GM12878 (cell line): ENCODE results near the gene MGME1. TPM values are rescaled to one million over a fixed set of nuclear protein-coding genes. Genes with fewer than 3 reads are reported as not detected.

Source experiments
- ATAC-seq: fragments of 200-7000 bp; cut with Tn5 transposase; 3 replicates; pipeline ENCODE4 v1.9.1; 2020; ENCODE audit warnings: mild to moderate bottlenecking, moderate library complexity
- BruUV-seq: library from RNA; stranded (reverse); fragments of 400-500 nt; replicated peaks from 2 replicates; lab custom pipeline; 2021; lab: Mats Ljungman, UMichigan
- CTCF ChIA-PET: fragments of 300-600 bp; sonication (Branson Sonifier 250); formaldehyde crosslinking; extraction: SDS; loops from one replicate; lab custom pipeline; 2021; ENCODE audit warnings: inconsistent platforms; lab: Yijun Ruan, JAX
- POLR2A ChIA-PET: fragments of 350-600 bp; formaldehyde crosslinking; extraction: SDS; loops from one replicate; lab custom pipeline; 2021; ENCODE audit warnings: inconsistent platforms; lab: Charles Lee
- RAD21 ChIA-PET: fragments of 300-600 bp; sonication (Branson Sonifier 250); formaldehyde crosslinking; loops from one replicate; lab custom pipeline; 2023; ENCODE audit warnings: antibody characterized with exemption; ENCODE audit not compliant: unreplicated experiment; lab: Charles Lee
- SMC1A ChIA-PET: fragments of 300-600 bp; sonication (Branson Sonifier 250); formaldehyde crosslinking; loops from one replicate; lab custom pipeline; 2023; ENCODE audit not compliant: unreplicated experiment, uncharacterized antibody; lab: Charles Lee
- DNase-seq: peaks from one replicate; pipeline ENCODE4 v3.0.0-alpha.2; 2011; ENCODE audit warnings: low read depth, low spot score
- FAIRE-seq: peaks from 3 replicates; lab custom pipeline; 2011; peaks lifted over from hg19 to GRCh38; lab: Jason Lieb, UNC
- H2AFZ ChIP-seq: 2 replicates; pipeline ENCODE4 v1.6.0; 2011; ENCODE audit warnings: low read depth, low read length, control low read depth; ENCODE audit not compliant: control insufficient read depth
- H3K27ac ChIP-seq: 2 replicates; pipeline ENCODE4 v1.5.1; 2011; ENCODE audit warnings: control low read depth; ENCODE audit not compliant: control insufficient read depth, insufficient read depth
- H3K27me3 ChIP-seq, 2 experiments: replicated peaks in 1 of 2; 2 replicates each; pipeline versions ENCODE4 v1.6.0 to v1.6.1; 2011; ENCODE audit warnings: low read length in 1 of 2; ENCODE audit not compliant: control insufficient read depth in 2 of 2, insufficient read depth in 2 of 2
- H3K36me3 ChIP-seq, 2 experiments: 2 replicates each; pipeline ENCODE4 v1.5.1; 2011; ENCODE audit warnings: low read length in 1 of 2; ENCODE audit not compliant: control insufficient read depth in 2 of 2, insufficient read depth in 2 of 2
- H3K4me1 ChIP-seq: 2 replicates; pipeline ENCODE4 v1.6.1; 2011; ENCODE audit warnings: mild to moderate bottlenecking, low read length, moderate library complexity, mixed read lengths; ENCODE audit not compliant: control insufficient read depth, insufficient read depth
- H3K4me2 ChIP-seq: 2 replicates; pipeline ENCODE4 v1.6.0; 2011; ENCODE audit warnings: control low read depth; ENCODE audit not compliant: control insufficient read depth, insufficient read depth
- H3K4me3 ChIP-seq: fragments of 200-600 bp; sonication (generic); 2 replicates; pipeline ENCODE4 v1.5.1; 2016
- H3K79me2 ChIP-seq: 2 replicates; pipeline ENCODE4 v1.6.0; 2011; ENCODE audit warnings: low read length; ENCODE audit not compliant: control insufficient read depth, insufficient read depth
- H3K9ac ChIP-seq: 2 replicates; pipeline ENCODE4 v1.8.0; 2011; ENCODE audit warnings: low read length, control low read depth, mixed read lengths; ENCODE audit not compliant: control insufficient read depth, insufficient read depth
- H3K9me3 ChIP-seq: replicated peaks from 3 replicates; pipeline ENCODE4 v1.5.1; 2011; ENCODE audit warnings: mild to moderate bottlenecking, low read length; ENCODE audit not compliant: control insufficient read depth, insufficient read depth
- H4K20me1 ChIP-seq: 2 replicates; pipeline ENCODE4 v1.6.0; 2011; ENCODE audit not compliant: control insufficient read depth, insufficient read depth
- BCL11A ChIP-seq: IDR thresholded peaks from 2 replicates; pipeline ENCODE4 v1.6.1; 2011; ENCODE audit warnings: low read depth, low read length
- BCLAF1 ChIP-seq: fragments of 450-650 bp; IDR thresholded peaks from 2 replicates; pipeline ENCODE4 v1.6.1; 2017; ENCODE audit warnings: antibody characterized with exemption, mild to moderate bottlenecking, moderate library complexity
- BRCA1 ChIP-seq: IDR thresholded peaks from 2 replicates; pipeline ENCODE4 v1.6.1; 2011; ENCODE audit warnings: low read depth, low read length, improper control_type of control experiment
- CBX3 ChIP-seq: fragments of 200-600 bp; sonication (generic); IDR thresholded peaks from 2 replicates; pipeline ENCODE4 v1.6.1; 2016; ENCODE audit warnings: low read depth, borderline replicate concordance
- HCFC1 ChIP-seq: fragments of 150-350 bp; IDR thresholded peaks from 2 replicates; pipeline ENCODE4 v1.6.1; 2014; ENCODE audit warnings: low read length
- JUNB ChIP-seq: IDR thresholded peaks from 2 replicates; pipeline ENCODE4 v1.6.1; 2016; ENCODE audit warnings: antibody characterized with exemption, mild to moderate bottlenecking
- KAT2A ChIP-seq: conservative IDR thresholded peaks from 2 replicates; pipeline ENCODE4 v1.6.1; 2011; ENCODE audit warnings: low read depth, low read length; ENCODE audit not compliant: control insufficient read depth
- NR2F1 ChIP-seq: fragments of 450-650 bp; conservative IDR thresholded peaks from 2 replicates; pipeline ENCODE4 v1.6.1; 2017; ENCODE audit warnings: mild to moderate bottlenecking
- RCOR1 ChIP-seq: conservative IDR thresholded peaks from 2 replicates; pipeline ENCODE4 v1.6.1; 2012; ENCODE audit warnings: low read depth, low read length, improper control_type of control experiment
- RUNX3 ChIP-seq: IDR thresholded peaks from 2 replicates; pipeline ENCODE4 v1.6.1; 2012; ENCODE audit warnings: low read length, inconsistent platforms
- SMAD1 ChIP-seq: fragments of 450-650 bp; IDR thresholded peaks from 2 replicates; pipeline ENCODE4 v1.6.1; 2018; ENCODE audit warnings: mild to moderate bottlenecking, low read depth; ENCODE audit not compliant: partially characterized antibody
- SMC3 ChIP-seq: IDR thresholded peaks from 2 replicates; pipeline ENCODE4 v1.6.1; 2011; ENCODE audit warnings: low read length, improper control_type of control experiment, borderline replicate concordance
- ZBED1 ChIP-seq: IDR thresholded peaks from 2 replicates; pipeline ENCODE4 v1.6.1; 2016; ENCODE audit warnings: borderline replicate concordance
- WGBS: methylation state at CpG from one replicate; pipeline ENCODE4 v1.1.6; 2016; ENCODE audit warnings: low lambda C conversion rate; ENCODE audit not compliant: insufficient replicate concordance, insufficient coverage; ENCODE audit errors: missing lambda C conversion rate; 5-methylcytosine and 5-hydroxymethylcytosine counted together
- in situ Hi-C: fragments of 300-500 bp; cut with MboI; formaldehyde crosslinking; loops from 9 replicates; pipeline ENCODE4 v1.14.3; 2018; ENCODE audit warnings: mixed read lengths
- intact Hi-C: fragments of 100-400 bp; cut with micrococcal nuclease; formaldehyde crosslinking; loops from one replicate; pipeline ENCODE4 v1.14.2; 2022; ENCODE audit not compliant: unreplicated experiment
- polyA plus RNA-seq, 11 experiments: library from polyadenylated mRNA; depleted of rRNA in 4 of 11; unstranded in 6 of 11; stranded (reverse) in 5 of 11; fragments of >200 nt; fragmentation: Nextera tagmentation in 4 of 11; fragmentation: Illumina TruSeq in 1 of 11; extraction: Ambion mirVana in 4 of 11; extraction: Trizol in 1 of 11; gene quantifications; 1 replicate in 1 of 11; 2 replicates in 10 of 11; pipeline versions ENCODE4 v1.2.1 to v1.2.3, GENCODE V29; 2011 to 2016; ENCODE audit warnings: inconsistent platforms in 2 of 11, missing spikeins in 2 of 11, low read depth in 1 of 11
- total RNA-seq, 4 experiments: library from RNA; depleted of rRNA in 3 of 4; stranded (reverse); fragments of >200 nt in 3 of 4; fragmentation: Illumina TruSeq in 1 of 4; extraction: Trizol in 1 of 4; gene quantifications; 2 replicates each; pipeline versions ENCODE4 v1.2.1 to v1.2.3, GENCODE V29; 2013 to 2021
- TF ChIP-seq, protein P1 (sequence below): IDR thresholded peaks from 2 replicates; pipeline ENCODE4 v1.6.1; 2012; ENCODE audit warnings: low read depth, low read length, improper control_type of control experiment

MGME1 gene
- total and polyA plus RNA-seq, 10 of the 15 experiments (the other 5 are each of a cell fraction or from before 2014, with no cell fraction given), result 13.4 to 44.8 (median 30.6) TPM

DNA sequence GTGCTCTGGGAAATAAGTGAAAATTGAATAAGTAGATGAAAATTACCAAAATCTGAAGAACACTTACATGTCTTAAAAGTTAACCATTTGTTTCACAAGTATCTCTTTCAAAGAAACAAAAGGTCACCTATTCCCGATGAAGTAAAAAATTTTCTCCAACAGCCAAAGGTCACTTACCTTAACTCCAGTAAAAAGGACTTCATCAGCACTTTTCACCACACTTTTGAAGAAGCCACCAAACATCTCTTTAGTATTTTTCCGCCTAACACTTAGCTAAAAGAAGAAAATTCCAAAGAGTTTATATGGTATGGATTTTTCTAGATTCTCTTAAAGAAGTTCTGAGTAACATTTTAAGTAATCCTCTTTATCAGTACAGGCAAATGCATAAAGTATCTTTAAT lies 17.5 kb upstream of the MGME1 start:
- DNase-seq, result no peak
- no peak overlapping the region for H3K27ac ChIP-seq
- no peak overlapping the region for H3K9ac ChIP-seq
- H3K27me3 ChIP-seq, result no peaks in the 10 kb centered on the region
- peaks cover 12% of the 10 kb centered on the region for H3K4me1 ChIP-seq
- ATAC-seq, result no peak
- FAIRE-seq, result no peak
- 0 out of 2 replicates have a peak, but pooled peaks cover 3% of the 10 kb centered on the region for H4K20me1 ChIP-seq
- WGBS, result 63% methylated on average over 2 of the region's 2 CpGs
- POLR2A ChIA-PET, result no interaction called here
- in situ Hi-C loops, result no loop called here
- no peak overlapping the region for H3K4me3 ChIP-seq
- TF ChIP-seq SMAD1 (no peak), JUNB (no peak), HCFC1 (no peak), RCOR1 (no peak), RUNX3 (no peak), ZBED1 (no peak), SMC3 (no peak), BCLAF1 (no peak), BRCA1 (no peak), BCL11A (no peak), CBX3 (no peak), KAT2A (no peak), NR2F1 (no peak)
- TF ChIP-seq, protein P1, sequence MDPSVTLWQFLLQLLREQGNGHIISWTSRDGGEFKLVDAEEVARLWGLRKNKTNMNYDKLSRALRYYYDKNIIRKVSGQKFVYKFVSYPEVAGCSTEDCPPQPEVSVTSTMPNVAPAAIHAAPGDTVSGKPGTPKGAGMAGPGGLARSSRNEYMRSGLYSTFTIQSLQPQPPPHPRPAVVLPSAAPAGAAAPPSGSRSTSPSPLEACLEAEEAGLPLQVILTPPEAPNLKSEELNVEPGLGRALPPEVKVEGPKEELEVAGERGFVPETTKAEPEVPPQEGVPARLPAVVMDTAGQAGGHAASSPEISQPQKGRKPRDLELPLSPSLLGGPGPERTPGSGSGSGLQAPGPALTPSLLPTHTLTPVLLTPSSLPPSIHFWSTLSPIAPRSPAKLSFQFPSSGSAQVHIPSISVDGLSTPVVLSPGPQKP, result no peak
- BruUV-seq, result no TSS peak
- no peak overlapping the region for H3K4me2 ChIP-seq
- peaks cover 19 to 58% of the 10 kb centered on the region in 2 experiments for H3K36me3 ChIP-seq
- CTCF ChIA-PET, result interaction anchor here (1.5 to 8.9 kb wide), 3 partner anchors 12 to 269 kb away, joined by 5 to 88 read pairs (median 43); partner anchors contain the start of genes MGME1, RRBP1 and SNX5
- RAD21 ChIA-PET, result no interaction called here
- H3K9me3 ChIP-seq, result no peaks in the 10 kb centered on the region
- intact Hi-C loops, result no loop called here
- H2AFZ ChIP-seq, result no peak overlapping the region
- H3K79me2 ChIP-seq, result peaks cover 44% of the 10 kb centered on the region
- SMC1A ChIA-PET, result interaction anchor here (0.6 kb wide), 1 partner anchor 36 kb away, joined by 3 read pairs; no protein-coding TSS in a partner anchor
